ENCODE measurements around the gene ABHD4. TPM values are rescaled to one million over a fixed set of nuclear protein-coding genes. Genes with fewer than 3 reads are reported as not detected.

ABHD4 gene
- total RNA-seq, 6 experiments from 2014 or later: 22.2 to 31.6 (median 27.5) TPM

- H3K9me3 Mint-ChIP-seq: no peaks in the 10 kb centered on the region
- peaks cover 4% of the 10 kb centered on the region; the same call in 1 of the 2 replicates for H3K36me3 Mint-ChIP-seq (ENCODE audit: low read depth)
- no peak overlapping the region for H3K4me3 Mint-ChIP-seq
- no peak for DNase-seq
- peaks cover 19% of the 10 kb centered on the region for H3K4me1 Mint-ChIP-seq (ENCODE audit: low read depth)
- TF ChIP-seq CTCF (IDR thresholded peaks at IDR 0.05): no peak
- peaks cover 2% of the 10 kb centered on the region; the same call in 1 of the 2 replicates for H3K27me3 Mint-ChIP-seq (ENCODE audit: insufficient read depth)
- H3K27ac Mint-ChIP-seq: peak overlapping the region; percentile 24; the same call in 1 of the 2 replicates
Observed at GRCh38 chr14:22623047-22623446, 24.9 kb downstream of the ABHD4 start.

- peaks cover 16% of the 10 kb centered on the region for H3K4me1 Mint-ChIP-seq (ENCODE audit: low read depth)
- peaks cover 9% of the 10 kb centered on the region for H3K36me3 Mint-ChIP-seq (ENCODE audit: low read depth)
- no peak overlapping the region for H3K4me3 Mint-ChIP-seq
- H3K9me3 Mint-ChIP-seq: peaks cover 6% of the 10 kb centered on the region; the same call in 1 of the 2 replicates
- no peak for TF ChIP-seq CTCF (IDR thresholded peaks at IDR 0.05)
- no peak for DNase-seq
- peaks cover 12% of the 10 kb centered on the region for H3K27me3 Mint-ChIP-seq (ENCODE audit: insufficient read depth)
- no peak overlapping the region for H3K27ac Mint-ChIP-seq
Observed at GRCh38 chr14:22626590-22626989, 28.5 kb downstream of the ABHD4 start.

- Mint-ChIP-seq H3K4me3 (no peak overlapping the region), H3K4me1 (ENCODE audit: low read depth) (peaks cover 5% of the 10 kb centered on the region; the same call in 1 of the 2 replicates), H3K27ac (no peak overlapping the region), H3K27me3 (ENCODE audit: insufficient read depth) (peaks cover 22% of the 10 kb centered on the region), H3K36me3 (ENCODE audit: low read depth) (peaks cover 7% of the 10 kb centered on the region), H3K9me3 (peaks cover 6% of the 10 kb centered on the region; the same call in 1 of the 2 replicates)
- no peak for DNase-seq
- TF ChIP-seq CTCF (IDR thresholded peaks at IDR 0.05): no peak
Observed at GRCh38 chr14:22627506-22628263, 29.6 kb downstream of the ABHD4 start.

GRCh38 chr14:22629361-22629760 is 31.3 kb downstream of the ABHD4 start:
- no peak for TF ChIP-seq CTCF (IDR thresholded peaks at IDR 0.05)
- H3K27me3 Mint-ChIP-seq (ENCODE audit: insufficient read depth): peaks cover 35% of the 10 kb centered on the region
- peaks cover 6% of the 10 kb centered on the region; the same call in 1 of the 2 replicates for H3K9me3 Mint-ChIP-seq
- H3K36me3 Mint-ChIP-seq (ENCODE audit: low read depth): peaks cover 7% of the 10 kb centered on the region
- no peak overlapping the region for H3K27ac Mint-ChIP-seq
- DNase-seq: no peak
- no peaks in the 10 kb centered on the region for H3K4me1 Mint-ChIP-seq (ENCODE audit: low read depth)
- no peak overlapping the region for H3K4me3 Mint-ChIP-seq

GRCh38 chr14:22630066-22630465 is 32.0 kb downstream of the ABHD4 start:
- peaks cover 7% of the 10 kb centered on the region for H3K36me3 Mint-ChIP-seq (ENCODE audit: low read depth)
- no peaks in the 10 kb centered on the region for H3K4me1 Mint-ChIP-seq (ENCODE audit: low read depth)
- H3K27ac Mint-ChIP-seq: no peak overlapping the region
- no peak overlapping the region for H3K4me3 Mint-ChIP-seq
- H3K9me3 Mint-ChIP-seq: peaks cover 6% of the 10 kb centered on the region; the same call in 1 of the 2 replicates
- no peak for TF ChIP-seq CTCF (IDR thresholded peaks at IDR 0.05)
- peaks cover 35% of the 10 kb centered on the region for H3K27me3 Mint-ChIP-seq (ENCODE audit: insufficient read depth)
- no peak for DNase-seq
